ENCODE data around the gene CHAT.

CHAT gene

DNA sequence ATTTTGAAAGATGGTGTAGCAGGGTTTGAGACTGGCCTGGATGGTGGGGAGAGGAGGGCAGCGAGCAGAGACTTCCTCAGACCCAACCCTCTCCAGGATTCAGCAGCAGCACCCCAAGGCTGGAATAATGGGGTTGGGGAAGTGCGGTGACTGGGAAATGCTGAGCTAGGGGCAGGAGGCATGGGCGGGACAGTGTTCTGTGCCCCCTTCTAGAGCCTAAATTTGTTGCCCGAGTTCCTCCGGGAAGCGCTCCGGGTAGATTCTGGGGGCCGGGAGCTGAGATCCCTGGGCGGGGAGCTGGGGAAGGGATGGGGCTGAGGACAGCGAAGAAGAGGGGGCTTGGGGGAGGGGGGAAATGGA is at the start of gene CHAT:
TSS of gene CHAT (plus strand) at position 156 of the 360 bp plus-strand sequence. CDS start at position 309, 153 bp downstream.
- in situ Hi-C loops (cut with MboI; ENCODE audit: low sequenced_read_pairs) = no loop called here

DNA sequence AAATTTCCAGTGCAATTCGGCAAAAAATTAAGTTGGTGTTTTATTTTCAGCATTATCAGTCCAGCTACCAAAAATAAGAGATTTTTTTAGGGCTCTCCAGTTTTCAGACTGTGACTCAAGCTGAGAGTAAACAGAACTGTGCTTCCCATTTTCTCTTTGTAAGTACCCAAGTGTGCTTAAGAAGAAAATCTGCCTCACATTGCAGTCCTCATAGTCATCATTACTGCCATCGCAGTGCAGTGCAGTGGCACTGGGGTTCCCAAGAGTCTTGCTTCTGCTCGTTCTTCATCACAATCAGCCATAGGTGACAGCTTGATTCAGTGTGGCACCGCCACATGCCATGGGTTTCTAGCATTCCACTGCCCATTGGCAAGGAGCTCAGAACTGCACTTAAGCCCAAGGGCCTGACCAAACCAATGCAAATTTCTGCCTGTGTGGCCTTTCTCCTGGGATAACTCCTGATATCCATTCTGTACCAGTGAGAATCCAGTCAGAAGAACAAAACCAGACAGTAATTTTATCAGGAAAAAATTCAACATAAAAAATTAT is 49.3 kb upstream of the CHAT start:
- in situ Hi-C loops (cut with MboI; ENCODE audit: low sequenced_read_pairs) = no loop called here

DNA sequence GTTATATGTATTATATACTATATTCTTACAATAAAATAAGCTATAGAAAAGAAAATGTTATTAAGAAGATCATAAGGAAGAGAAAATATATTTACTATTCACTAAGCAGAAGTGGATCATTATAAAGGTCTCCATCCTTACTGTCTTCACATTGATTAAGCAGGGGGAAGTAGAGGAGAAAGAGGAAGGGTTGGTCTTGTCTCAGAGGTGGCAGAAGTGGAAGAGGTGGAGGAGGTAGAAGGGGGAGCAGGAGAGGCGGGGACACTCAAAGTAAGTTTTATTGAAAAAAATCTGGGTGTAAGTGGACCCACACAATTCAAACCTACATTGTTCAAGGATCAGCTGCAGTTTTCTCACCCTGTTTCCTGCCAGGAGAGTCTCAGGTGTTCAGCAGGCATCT is 46.0 kb upstream of the CHAT start:
- in situ Hi-C loops (cut with MboI; ENCODE audit: low sequenced_read_pairs) = no loop called here

DNA sequence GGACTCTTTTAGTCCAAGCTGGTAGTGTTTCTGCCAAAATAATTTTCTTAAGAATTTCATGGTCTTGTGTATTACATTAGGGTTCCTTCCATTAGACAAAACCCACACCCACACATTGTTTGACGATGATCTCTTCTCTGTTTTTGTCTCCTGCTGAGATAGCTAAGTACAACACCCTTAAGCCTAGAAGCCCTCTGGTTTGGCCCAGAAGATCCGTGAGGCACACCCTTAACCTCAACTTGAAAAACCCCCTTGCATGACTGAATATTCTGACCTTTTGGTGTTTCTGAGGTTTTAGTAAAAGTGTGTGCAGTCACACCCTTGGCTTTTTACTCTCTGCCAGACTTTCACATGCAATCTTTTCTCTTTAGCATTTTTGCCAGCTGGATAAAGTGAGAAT is 45.6 kb upstream of the CHAT start:
- in situ Hi-C loops (cut with MboI; ENCODE audit: low sequenced_read_pairs) = no loop called here

DNA sequence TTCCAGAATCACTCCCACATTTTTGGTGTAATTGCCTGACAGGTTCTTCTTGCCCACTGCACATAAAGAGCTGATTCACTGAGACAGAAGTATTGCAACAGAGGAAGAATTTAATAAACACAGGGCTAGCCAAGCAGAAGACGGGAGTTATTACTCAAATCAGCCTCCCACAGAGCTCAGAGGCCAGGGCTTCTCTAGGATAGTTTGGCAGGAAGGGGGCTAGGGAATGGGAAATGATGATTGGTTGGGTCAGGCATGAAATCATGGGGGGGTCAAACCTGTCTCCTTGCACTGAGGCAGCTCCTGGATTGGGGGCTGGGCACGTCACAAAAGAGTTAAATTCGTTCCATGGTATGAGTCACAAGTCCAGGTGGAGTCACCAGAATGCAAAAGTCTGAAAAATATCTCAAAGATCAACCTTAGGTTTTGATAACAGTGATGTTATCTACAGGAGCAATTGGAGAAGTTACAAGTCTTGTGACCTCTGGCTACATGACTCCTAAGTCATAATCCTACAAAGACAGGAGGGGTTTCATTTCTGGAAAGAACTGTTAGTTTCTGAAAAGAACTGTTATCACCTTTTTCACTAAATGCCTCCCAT is 44.7 kb upstream of the CHAT start:
- in situ Hi-C loops (cut with MboI; ENCODE audit: low sequenced_read_pairs) = no loop called here

DNA sequence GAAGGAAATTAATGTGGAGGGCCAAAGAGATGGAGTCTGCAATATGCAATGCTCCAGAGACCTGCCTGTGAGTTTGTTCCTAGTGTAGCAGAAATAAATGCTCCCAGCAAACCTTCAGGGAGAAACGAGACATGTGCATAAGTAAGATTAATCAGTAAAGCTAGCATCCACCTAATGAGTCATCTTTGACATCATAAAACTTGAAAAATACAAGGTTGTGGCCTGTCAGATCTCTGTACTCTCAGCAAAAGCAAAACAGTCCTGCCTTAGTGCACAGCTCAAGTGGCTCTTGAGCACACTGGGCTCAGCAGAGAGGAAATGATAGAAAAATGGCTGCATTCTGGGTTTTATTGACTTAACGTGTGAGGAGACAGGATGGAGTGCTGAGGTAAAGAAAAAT is 42.4 kb upstream of the CHAT start:
- in situ Hi-C loops (cut with MboI; ENCODE audit: low sequenced_read_pairs) = no loop called here

DNA sequence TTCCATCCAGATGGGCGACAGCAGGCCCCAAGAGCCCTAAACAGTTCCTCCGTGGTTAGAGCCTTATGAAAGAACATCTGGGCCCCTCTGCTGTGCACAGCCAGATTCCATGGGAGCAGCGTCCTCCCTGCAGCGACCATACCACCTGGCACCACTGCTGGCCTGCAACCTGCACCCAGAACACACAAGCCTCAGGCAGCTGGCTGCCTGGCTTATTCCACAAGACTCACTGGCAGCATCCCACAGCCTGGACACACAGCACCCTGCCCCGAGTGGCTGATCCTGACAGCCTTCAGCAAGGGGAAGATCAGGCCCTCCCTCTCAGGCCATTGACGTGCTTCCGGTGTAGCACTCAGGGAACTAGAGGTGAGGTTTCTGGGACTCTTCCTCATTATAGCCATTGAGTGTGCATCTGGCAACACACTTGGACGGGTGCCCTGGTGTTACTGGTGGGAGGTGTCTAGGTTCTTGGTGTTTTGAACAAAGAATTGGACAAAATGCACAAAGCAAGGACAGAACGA is 41.2 kb upstream of the CHAT start:
- in situ Hi-C loops (cut with MboI; ENCODE audit: low sequenced_read_pairs) = no loop called here

DNA sequence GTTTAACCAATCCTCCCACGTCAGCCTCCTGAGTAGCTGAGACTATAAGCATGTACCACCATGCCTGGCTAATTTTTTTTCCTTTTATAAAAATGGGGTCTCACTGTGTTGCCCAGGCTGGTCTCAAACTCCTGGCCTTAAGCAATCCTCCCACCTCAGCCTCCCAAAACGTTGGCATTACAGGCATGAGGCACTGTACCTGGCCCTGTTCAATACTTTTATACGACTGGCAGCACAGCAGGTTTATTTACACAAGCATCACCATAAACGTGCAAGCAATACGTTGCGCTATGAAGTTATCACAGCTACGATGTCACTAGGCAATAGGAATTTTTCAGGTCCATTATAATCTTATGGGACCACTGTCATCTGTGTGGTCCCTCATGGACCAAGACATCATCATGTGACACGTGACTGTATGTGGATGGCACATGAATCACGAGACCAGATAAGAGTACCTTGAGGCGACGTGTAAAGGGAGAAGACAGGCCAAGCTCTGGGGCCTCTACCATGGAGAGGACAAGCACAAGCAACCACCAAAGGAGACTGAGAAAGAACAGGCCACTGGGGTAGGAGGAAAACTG is 38.3 kb upstream of the CHAT start:
- in situ Hi-C loops (cut with MboI; ENCODE audit: low sequenced_read_pairs) = loop anchor here (25.0 kb wide), 1 partner anchor 662 kb away; no protein-coding TSS in a partner anchor

DNA sequence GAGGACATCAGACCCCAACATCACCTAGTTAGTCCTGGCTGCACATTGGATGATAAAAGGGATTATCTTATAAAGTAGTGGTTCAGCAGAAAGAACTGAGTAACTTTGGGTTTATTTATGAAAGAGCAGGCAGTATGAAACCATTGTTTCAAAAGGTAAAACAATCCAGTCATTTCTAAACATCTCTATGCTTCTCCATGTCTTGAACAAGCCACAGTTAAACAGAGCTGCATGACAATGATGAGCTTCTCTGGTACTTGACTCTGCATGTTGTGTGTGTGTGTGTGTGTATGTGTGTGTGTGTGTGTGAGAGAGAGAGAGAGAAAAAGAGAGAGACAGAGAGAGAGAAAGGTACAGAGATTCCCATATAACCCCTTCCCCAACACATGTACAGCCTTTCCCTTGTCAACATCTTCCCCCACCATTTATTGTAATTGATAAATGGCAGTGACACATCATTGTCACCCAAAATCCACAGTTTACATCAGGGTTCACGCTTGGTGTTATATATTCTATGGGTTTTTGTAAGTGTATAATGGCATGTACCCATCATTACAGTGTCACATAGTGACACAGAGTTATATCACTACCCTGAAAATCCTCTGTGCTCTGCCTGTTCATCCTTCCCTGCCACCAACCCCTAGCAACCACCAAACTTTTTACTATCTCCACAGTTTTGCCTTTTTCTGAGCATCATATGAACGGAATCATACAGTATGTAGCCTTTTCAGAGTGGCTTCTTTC is 36.5 kb upstream of the CHAT start:
- in situ Hi-C loops (cut with MboI; ENCODE audit: low sequenced_read_pairs) = loop anchor here (25.0 kb wide), 1 partner anchor 660 kb away; no protein-coding TSS in a partner anchor

DNA sequence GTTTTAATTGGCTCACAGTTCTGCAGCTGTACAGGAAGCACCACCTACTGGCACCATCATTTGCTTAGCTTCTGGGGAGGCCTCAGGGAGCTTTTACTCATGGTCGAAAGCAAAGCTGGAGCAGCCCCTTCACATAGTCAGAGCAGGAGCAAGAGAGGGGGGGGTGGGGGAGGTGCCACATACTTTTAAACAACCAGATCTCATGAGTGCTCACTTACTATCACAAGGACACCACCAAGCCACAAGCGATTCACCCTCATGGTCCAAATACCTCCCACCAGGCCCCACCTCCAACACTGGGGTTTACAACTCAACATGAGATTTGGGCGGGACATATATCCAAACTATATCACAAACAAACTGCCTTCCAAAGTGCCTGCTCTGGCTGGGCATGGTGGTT is 35.4 kb upstream of the CHAT start:
- in situ Hi-C loops (cut with MboI; ENCODE audit: low sequenced_read_pairs) = loop anchor here (25.0 kb wide), 1 partner anchor 659 kb away; no protein-coding TSS in a partner anchor

DNA sequence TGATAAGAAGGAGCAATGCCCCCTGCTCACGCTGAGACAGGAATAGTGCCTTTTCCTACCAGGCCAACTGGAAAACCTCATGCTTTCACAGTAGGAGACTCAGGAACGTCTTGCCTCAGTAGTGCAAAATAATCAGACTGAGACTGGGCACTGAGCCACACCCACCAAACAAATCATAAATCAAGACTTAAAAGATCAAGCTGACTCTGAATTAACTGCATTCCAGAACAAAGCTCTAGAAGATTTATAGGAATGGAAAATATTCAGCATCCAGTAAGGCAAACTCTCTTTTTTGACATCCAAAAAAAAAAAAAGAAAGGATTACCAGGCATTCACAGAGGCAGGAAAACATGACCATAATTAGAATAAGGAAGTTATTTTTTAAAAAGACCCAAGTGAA is 34.2 kb upstream of the CHAT start:
- in situ Hi-C loops (cut with MboI; ENCODE audit: low sequenced_read_pairs) = loop anchor here (25.0 kb wide), 1 partner anchor 658 kb away; no protein-coding TSS in a partner anchor

DNA sequence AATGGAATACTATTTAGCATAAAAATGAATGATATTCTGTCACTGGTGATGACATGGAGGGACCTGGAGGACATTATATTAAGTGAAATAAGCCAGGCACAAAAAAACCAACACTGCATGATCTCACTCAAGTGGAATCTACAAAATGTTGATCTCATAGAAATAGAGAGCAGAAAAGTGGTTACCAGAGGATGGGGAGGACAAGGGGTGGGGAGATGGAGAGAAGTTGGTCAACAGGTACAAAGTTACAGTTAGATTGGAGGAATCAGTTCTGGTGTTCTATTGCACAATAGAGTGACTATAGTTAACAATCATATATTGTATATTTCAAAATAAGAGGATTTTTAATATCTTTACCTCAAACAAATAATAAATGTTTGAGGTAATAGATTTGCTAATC is 28.4 kb upstream of the CHAT start:
- in situ Hi-C loops (cut with MboI; ENCODE audit: low sequenced_read_pairs) = loop anchor here (25.0 kb wide), 1 partner anchor 652 kb away; no protein-coding TSS in a partner anchor

DNA sequence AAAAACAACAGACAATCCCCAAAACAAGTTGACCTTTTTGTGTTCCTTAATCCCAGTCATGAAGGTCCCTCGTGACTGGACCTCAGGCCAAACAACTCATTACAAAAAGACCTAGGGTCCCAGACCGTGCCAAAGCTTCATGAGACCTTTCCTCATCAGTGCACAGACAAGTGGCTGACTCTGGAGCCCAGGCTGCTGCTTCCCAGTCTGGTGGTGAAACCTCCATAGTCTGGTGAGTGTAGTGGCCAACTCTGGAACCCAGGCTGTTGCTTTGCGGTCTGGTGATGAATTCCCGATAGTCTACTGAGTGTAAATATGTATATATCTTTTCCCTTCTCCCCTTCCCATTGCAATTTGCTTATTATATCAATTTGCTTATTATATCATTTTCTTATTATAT is 25.9 kb upstream of the CHAT start:
- in situ Hi-C loops (cut with MboI; ENCODE audit: low sequenced_read_pairs) = loop anchor here (25.0 kb wide), 1 partner anchor 649 kb away; no protein-coding TSS in a partner anchor

DNA sequence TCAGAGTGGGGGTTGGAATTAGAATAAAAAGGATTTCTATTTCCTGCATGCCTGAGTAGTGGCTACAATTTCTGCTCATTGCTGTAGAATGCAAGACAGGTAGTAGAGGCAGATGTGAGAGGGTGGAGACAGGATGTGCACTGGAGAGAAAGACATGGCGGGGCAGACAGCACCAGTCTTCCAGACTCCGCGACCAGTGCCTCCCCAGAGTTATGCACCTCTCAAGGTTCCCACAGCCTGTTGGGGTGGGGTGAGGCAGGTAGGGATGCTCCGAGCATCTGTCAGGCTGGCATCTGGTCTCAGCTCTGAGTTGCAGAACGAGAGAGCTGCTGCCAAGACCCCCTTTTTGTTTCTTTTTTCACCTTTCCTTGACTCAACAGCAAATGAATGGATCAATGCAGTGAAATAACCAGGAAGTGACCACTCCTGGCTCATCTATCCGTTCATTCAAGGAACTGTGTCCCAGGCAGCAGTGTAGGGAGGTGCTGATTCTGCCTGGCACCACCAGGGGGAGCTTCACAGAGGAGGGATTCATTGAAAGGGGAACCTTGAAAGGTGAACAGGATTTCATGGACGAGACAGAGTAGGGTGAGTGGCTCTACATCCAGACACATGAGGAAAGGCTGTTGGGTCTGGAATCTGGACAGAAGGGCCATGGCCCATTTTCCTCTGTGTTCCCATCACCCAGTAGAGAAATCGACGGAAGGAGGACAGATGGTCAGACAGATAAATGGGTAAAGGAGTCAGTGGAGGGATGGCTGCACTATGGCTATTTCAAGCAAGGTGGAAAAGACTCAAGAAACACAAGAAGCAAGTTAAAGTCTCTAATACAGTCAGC is 20.9 kb upstream of the CHAT start:
- in situ Hi-C loops (cut with MboI; ENCODE audit: low sequenced_read_pairs) = loop anchor here (25.0 kb wide), 1 partner anchor 644 kb away; no protein-coding TSS in a partner anchor

DNA sequence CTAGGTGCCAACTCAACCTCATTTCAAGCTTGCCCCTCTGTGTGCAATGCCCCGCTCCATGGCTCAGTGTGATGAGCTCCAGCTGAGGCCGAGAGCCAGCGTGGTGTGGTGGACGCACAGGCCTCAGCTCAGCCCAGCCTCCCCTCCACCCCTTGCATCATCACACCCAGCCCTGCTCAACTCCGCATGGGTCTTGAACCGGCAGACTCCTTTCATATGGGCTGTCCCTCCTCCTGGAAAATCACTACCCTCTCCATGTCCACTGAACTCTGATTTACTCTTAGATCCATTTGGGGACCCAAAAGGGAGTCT is 20.3 kb upstream of the CHAT start:
- in situ Hi-C loops (cut with MboI; ENCODE audit: low sequenced_read_pairs) = loop anchor here (25.0 kb wide), 1 partner anchor 644 kb away; no protein-coding TSS in a partner anchor

DNA sequence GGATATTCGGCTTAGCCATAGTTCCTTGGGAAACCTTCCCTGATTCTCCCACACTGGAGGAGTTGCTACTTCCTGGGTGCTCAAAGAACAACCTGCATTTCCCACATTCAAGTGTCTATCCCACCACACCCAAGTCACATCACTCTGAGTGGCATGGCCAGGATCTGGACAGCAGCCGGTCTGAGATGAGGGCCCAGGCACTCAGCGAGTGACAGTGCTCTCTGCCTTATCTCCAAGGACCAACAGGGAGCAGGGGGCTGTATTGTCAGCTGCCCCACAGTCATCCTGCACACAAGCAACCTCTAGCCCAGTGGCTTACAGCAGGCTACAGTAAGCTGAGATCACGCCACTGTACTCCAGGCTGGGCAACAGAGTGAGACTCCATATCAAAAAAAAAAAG is 19.8 kb upstream of the CHAT start:
- in situ Hi-C loops (cut with MboI; ENCODE audit: low sequenced_read_pairs) = loop anchor here (25.0 kb wide), 1 partner anchor 643 kb away; no protein-coding TSS in a partner anchor

DNA sequence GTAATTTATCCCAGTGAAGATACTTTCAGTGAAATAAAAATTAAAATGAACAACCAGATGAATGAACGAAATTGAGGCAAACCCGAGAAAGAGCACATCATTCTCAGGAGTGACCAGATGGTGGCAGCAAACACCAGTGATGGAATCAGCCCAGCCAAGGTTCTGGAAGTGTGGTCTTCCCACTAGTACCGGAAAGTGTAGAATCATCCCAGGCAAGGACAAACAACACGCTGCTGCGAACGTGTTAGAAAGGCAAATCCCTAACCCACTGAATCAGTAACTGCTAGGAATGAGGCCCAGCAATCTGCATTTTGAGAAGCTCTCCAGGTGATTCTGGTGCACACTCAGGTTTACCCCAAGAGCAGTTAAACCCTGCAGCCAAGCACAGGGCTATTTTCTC is 19.2 kb upstream of the CHAT start:
- in situ Hi-C loops (cut with MboI; ENCODE audit: low sequenced_read_pairs) = loop anchor here (25.0 kb wide), 1 partner anchor 643 kb away; no protein-coding TSS in a partner anchor

DNA sequence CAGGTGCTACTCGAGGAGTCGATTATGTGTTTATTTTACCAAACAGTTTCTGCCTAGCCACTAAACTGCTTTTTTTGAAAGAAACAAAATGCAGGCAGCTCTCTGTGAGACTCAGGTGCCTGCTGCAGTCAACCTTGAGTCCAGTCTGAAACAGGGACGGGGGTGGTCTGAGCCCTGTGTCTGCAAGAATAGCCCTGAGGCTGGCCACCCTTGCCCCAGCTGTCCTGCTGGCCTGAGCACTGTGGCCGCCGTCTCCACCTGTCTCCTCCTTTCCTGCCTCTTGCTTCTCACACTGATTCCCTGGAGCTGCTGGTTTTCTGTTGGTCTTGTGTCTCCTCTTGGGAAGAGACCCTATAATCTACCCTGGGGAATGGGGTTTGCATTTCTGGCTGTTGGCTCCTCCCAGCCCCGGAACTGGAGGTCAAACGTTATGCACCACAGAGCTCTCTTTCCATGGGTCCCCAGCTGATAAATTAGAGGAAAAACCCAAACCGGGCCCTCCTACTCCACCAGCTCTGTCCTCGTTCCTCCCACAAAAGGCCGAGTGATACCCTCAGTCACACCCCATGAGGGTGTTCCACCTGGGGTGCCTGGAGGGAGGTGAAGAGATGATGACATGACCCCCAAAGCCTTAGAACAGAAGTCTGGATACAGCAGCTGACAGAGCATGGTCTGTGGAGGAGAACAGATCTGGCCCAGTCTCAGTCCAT is 18.7 kb upstream of the CHAT start:
- in situ Hi-C loops (cut with MboI; ENCODE audit: low sequenced_read_pairs) = loop anchor here (25.0 kb wide), 1 partner anchor 642 kb away; no protein-coding TSS in a partner anchor

DNA sequence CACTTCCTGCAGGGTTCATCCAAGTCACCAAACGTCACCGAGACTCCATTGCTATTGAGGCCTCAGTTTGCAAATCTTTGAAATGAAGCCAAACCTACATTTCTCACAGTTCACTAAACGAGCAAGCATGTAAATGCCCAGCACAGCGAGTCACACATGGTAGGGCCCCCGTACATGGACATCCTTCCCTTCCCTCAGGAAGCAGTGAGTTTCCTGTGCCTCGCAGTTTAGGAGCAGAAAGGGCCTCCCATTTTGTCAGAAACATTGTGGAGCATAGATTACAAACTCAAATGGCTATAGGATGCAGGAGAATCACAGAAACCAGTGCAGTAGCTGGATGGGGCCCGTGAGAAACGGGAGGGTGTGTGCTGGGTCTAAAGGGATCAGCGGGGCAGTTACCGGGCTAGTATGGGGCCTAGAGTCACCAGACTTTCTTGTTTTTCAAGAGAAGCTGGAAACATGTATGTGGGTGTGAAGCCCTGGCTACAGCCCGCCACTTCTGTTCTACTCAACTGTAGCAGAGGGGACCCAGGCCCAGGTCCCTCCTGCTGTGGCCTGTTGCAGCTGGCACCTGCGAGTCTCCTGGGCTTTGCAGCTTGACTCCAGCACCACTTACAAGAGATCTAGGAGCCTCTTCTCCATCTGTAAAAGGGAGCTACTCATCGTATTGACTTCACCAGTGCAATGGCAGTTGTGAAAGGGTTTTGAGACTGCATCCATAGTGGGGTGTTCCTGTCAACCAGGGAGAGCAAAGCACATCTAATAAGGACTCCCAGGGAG is 17.9 kb upstream of the CHAT start:
- in situ Hi-C loops (cut with MboI; ENCODE audit: low sequenced_read_pairs) = loop anchor here (25.0 kb wide), 1 partner anchor 641 kb away; no protein-coding TSS in a partner anchor
